GM15510 (cell line): ENCODE measurements around the gene ASB18.

Source experiments
- POLR2A ChIP-seq: IDR thresholded peaks from 3 replicates; pipeline ENCODE4 v1.6.1; 2011; ENCODE audit warnings: borderline replicate concordance; ENCODE audit not compliant: insufficient read length; ENCODE audit errors: extremely low read depth

Gene ASB18

DNA sequence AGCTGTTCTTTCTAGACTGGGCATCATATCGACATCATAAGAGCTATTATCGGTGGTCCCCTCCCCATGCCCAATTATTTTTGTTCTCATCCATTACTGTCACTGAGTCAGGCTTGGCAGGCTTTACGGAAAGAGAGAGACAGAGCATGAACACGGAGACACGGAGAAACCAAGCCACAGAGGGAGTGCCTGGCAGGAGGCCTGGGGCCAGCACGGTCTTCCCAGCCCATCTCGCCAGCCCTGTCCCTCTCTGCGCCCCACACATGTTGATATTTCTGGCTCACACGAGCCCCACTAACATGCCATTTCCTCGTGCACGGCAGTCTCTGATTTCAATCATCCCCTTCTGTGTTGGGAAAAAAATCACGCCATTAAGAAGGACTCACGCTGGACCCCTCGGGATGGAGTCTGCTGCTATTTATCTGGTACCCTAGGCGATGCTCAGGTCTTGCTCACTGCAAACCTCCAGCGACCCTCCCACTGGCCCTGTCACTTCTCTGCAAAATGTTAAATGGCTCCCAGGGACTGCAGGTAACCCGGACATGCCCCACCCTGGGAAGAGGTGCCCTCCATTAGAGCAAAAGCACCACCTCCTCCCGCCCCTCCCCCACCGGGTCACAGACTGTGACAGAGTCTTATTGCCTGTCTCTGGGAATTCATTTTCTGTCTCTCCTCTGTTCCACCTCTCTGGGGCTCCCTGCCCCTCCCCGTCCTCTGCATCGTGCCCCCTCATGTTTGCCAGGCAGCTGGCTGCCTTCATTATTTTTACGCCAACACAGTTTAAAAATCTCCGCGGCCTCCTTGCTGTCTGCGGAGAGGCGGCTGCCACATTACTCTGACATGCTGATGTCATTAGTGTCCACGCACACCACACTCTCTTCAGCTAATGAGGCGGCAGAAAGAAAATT lies 55.9 kb downstream of the ASB18 start:
- no peak for TF ChIP-seq POLR2A

DNA sequence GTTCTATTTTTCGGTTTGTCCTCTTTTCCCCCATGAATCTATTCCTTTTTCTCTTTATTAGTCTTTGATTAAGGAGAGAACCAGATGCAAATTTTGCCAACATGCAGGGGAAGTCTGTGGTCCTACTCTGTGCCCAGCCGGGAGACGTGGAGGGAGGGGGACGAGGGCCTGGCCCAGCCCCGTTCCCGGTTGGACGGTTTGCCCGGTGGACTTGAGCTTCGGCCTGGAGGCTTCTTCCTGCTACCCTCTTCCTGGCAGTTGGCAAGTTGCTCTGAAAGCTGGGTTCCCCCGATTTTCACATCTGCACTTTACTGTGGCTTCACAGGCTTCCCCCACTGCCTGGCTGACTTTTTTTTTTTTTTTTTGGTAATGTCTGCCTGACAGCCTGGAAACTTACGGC lies 56.7 kb downstream of the ASB18 start:
- TF ChIP-seq POLR2A: no peak

GRCh38 chr2:236205867-236206645 lies 58.1 kb downstream of the ASB18 start:
- TF ChIP-seq POLR2A: no peak

DNA sequence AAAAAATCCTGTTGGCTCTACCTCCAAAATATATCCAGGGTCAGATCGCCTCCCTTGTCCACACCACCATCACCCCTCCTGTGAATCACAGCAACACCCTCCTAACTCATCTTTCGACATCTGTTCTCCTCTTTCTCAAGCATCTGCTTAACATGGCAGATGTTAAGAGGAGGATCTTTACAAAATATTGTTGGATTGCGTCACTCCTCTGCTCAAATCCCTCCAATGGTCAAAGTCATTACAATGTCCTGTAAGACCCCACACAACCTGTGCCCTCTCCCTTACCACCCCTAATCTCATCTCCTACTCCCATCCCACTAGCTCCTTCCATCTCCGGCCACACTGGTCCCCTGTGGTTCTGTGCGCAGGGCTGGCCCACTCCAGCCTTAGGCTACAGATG lies 59.3 kb downstream of the ASB18 start:
- TF ChIP-seq POLR2A: no peak

DNA sequence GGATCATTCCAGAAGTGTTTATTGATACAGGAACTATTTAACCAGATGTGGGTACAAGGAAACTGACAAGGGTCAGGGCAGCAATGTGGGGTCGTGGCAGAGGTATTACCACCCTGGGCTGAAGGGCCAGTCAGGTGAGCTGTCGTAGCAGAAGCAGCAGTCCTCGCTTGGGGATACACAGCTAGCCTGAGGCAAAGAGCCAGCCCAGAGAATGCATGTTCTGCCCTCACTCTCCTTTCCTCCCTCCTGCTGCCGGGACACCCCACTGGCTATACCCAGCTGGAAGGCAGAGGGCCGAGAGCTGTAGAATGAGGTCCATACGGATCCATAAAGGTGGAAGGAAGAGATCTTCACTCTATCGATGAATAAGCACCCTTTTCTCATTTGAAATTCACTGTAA lies 63.8 kb downstream of the ASB18 start:
- no peak for TF ChIP-seq POLR2A

DNA sequence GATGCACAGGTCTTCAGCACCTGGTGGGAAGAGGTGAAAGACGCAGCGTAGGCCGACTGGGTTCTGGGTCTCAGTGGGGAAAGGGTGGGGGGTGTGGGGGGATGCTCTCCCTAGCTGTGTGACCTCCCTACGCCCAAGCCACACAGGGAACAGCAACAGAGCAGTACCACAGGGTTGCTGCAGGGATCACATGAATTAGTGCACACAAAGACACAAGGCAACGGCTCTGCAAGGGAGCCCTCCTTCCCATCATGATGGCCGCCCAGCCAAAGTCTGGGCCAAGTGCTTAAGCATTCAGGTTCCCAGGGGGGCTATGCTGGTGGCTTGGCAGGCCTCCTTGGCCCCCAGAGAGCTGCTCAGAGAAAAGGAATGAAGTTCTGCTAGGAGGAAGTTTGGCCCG lies 67.8 kb downstream of the ASB18 start:
- TF ChIP-seq POLR2A: no peak

DNA sequence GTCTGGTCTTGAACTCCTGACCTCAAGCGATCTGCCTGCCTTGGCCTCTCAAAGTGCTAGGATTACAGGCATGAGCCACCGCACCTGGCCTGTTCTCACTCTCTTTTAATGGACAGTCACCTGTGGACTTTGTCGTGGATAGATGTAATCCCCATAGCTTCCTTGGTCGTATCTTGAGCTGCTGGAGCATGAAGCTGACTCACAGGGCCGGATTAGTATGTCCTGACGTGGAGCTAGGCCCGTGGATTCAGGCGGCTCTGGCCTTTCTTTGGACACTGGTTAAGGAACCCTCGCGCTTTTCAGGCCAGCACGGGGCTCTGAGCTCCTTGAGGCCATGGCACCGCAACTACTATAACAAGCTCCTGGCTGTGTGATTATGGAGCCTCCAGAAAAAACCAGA lies 68.5 kb downstream of the ASB18 start:
- no peak for TF ChIP-seq POLR2A

DNA sequence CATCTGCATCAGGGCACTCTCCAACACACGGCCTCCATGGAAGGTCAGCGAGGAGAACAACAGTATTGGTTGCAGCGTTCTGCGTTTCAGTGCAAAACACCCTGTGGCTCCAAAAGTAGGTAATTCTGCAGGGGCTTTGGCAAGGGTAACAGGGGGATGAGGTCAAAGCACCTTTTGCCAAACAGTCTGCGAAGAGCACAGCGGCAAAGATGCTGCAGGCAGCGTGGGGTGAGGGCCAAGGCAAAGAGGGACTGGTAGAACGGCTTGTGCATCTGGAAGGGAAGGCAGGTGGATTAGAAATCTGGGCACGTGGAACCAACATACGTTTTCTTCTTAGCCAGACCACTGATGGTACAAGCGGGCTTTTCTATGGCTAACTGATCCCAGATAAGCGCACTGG lies 69.4 kb downstream of the ASB18 start:
- no peak for TF ChIP-seq POLR2A

GRCh38 chr2:236193026-236193425 lies 71.2 kb downstream of the ASB18 start:
- no peak for TF ChIP-seq POLR2A

DNA sequence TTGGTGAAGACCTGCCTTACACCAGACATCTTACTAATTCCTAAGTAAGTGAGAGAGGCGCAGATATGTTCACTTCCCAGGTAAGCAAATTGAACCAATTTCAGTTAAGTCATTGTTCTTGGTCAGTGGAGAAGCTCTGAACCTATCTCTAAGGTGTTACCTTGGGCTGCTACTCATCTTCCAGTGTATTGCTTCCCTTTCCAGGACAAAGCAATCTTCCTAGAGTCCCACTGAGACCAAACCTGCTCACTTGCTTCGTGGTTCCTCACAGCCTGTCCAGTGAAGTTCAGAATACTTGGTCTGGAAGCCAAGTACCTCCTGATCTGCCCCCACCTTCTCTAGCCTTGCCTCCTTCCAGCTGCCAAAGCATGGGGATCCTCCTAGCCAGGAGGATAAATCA lies 73.5 kb downstream of the ASB18 start:
- TF ChIP-seq POLR2A: no peak

DNA sequence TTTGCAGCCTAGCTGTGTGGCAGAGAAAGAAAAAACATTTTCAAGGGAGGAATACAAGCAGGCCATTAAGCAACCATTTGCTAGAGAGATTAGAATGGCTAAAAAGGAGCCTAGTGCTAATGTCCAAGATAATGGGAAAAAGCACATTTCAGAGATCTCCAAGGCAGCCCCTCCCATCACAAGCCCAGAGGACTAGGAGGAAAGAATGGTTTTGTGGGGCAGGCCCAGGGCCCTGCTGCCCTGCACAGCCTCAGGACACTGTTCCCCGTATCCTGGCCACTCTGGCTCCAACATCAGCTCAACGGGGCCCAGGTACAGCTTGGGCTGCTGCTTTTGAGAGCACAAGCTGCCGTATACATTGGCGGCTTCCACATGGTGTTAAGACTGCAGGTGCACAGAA lies 79.5 kb downstream of the ASB18 start:
- no peak for TF ChIP-seq POLR2A

DNA sequence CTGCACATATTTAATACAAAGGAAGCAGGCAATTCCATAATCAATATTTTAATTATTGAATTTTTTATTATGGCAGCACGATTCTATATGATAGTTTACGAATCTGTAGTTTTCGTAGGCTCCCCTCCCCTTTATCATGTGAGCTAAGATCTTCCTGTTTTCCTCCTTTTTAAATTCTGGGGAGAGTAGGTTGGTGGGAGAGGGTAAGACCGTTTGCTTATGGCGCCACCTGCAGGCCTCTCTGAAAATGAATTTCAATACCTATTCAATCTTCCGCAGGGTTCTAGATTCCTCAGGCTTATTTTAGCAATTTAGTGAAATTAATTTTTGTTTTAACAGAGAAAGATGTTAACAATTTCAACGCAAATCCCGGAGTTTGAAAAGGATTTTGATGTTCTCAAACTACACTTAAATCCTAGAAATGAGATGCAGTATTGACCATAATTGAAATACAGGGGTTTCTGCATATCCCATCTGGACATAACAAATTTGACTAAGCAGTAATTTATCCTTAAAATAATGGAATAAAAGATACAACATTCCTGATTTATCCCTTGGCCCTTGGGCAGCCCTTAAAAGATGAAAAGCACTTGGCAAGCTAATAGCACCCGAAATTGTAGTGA lies 83.3 kb downstream of the ASB18 start:
- no peak for TF ChIP-seq POLR2A

GRCh38 chr2:236180076-236180816 lies 84.0 kb downstream of the ASB18 start:
- no peak for TF ChIP-seq POLR2A

- TF ChIP-seq POLR2A: no peak
Observed at GRCh38 chr2:236179236-236180075, 84.8 kb downstream of the ASB18 start.

DNA sequence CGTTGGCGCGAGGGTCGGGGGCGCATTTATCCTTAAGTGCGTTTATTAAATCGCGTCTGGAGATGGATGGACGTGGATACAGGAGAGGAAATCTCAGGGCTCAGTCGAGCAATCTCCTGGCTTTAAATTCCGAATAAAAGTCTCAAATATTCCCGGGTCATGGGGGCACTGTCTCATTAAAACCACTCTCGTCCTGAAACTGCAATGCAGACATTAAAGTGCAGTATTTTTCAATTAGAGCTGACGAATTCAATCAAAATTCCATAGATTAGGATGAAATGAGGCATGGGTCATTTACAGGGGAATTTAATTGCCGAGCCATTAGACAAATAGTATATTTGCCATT lies 85.3 kb downstream of the ASB18 start:
- TF ChIP-seq POLR2A: no peak
